Upper lobe of left lung (tissue), 6 donors: ENCODE results near the gene ZNFX1. TPM values are rescaled to one million over a fixed set of nuclear protein-coding genes. Genes with fewer than 3 reads are reported as not detected.

Source experiments
- ATAC-seq, 2 donors: fragments of 200-7000 bp; cut with Tn5 transposase; one replicate each; pipeline ENCODE4 v1.9.1; 2022; ENCODE audit warnings: mild to moderate bottlenecking in 2 of 2, moderate library complexity in 2 of 2; ENCODE audit not compliant: low FRiP score in 2 of 2
- DNase-seq, 2 donors: peaks; one replicate each; pipeline ENCODE4 v3.0.0-alpha.2; 2019 to 2020
- H3K27ac ChIP-seq, 4 donors: fragments of 200-600 bp; sonication (generic); one replicate each; pipeline ENCODE4 v1.5.1; 2016 to 2019
- H3K27me3 ChIP-seq, 4 donors: fragments of 200-600 bp; sonication (generic); one replicate each; pipeline ENCODE4 v1.5.1; 2017 to 2019
- H3K36me3 ChIP-seq, 4 donors: fragments of 200-600 bp; sonication (generic); one replicate each; pipeline ENCODE4 v1.5.1; 2016 to 2019
- H3K4me1 ChIP-seq, 4 donors: fragments of 200-600 bp; sonication (generic); one replicate each; pipeline ENCODE4 v1.5.1; 2018 to 2019
- H3K4me3 ChIP-seq, 4 donors: fragments of 200-600 bp; sonication (generic); one replicate each; pipeline ENCODE4 v1.5.1; 2017 to 2019; ENCODE audit warnings: mild to moderate bottlenecking in 2 of 4, moderate library complexity in 1 of 4
- H3K9me3 ChIP-seq, 4 donors: fragments of 200-600 bp; sonication (generic); one replicate each; pipeline ENCODE4 v1.5.1; 2018 to 2019
- EP300 ChIP-seq, 4 donors: sonication (generic); formaldehyde crosslinking; IDR thresholded peaks; one replicate each; pipeline ENCODE4 v1.5.1; 2017; ENCODE audit warnings: antibody characterized with exemption in 4 of 4, control low read depth in 2 of 4
- POLR2A ChIP-seq, 4 donors: fragments of 450-650 bp; IDR thresholded peaks; one replicate each; pipeline ENCODE4 v1.5.1; 2016 to 2017; ENCODE audit warnings: antibody characterized with exemption in 4 of 4, mild to moderate bottlenecking in 2 of 4
- POLR2AphosphoS5 ChIP-seq, 2 donors: sonication (generic); formaldehyde crosslinking; IDR thresholded peaks; one replicate each; pipeline ENCODE4 v1.5.1; 2017; ENCODE audit warnings: antibody characterized with exemption in 2 of 2
- WGBS, 2 donors: methylation state at CpG; one replicate each; pipeline ENCODE4 v1.1.5; 2017 to 2018; 5-methylcytosine and 5-hydroxymethylcytosine counted together
- total RNA-seq, 6 donors: library from RNA; depleted of rRNA in 4 of 6; stranded (reverse); fragments of >200 nt in 4 of 6; gene quantifications; one replicate each; pipeline versions ENCODE4 v1.1.0 to v1.2.1, GENCODE V29; 2016 to 2021
- TF ChIP-seq, protein P1 (sequence below), 6 experiments: fragments of 450-650 bp in 4 of 6; fragments of 200-600 bp in 2 of 6; sonication (generic) in 2 of 6; IDR thresholded peaks; one replicate each; pipeline ENCODE4 v1.5.1; 2016 to 2019; ENCODE audit warnings: antibody characterized with exemption in 6 of 6
- donor health status: DM: no; HTN: no; CAD: no; lungs with moderate emphysema.
- donor health status: DM: no; HTN: yes; CAD: no; lungs with severe emphysema.

The ZNFX1 gene
- total RNA-seq, 6 donors from 2014 or later: 39.3 to 64.6 (median 42.4) TPM

DNA sequence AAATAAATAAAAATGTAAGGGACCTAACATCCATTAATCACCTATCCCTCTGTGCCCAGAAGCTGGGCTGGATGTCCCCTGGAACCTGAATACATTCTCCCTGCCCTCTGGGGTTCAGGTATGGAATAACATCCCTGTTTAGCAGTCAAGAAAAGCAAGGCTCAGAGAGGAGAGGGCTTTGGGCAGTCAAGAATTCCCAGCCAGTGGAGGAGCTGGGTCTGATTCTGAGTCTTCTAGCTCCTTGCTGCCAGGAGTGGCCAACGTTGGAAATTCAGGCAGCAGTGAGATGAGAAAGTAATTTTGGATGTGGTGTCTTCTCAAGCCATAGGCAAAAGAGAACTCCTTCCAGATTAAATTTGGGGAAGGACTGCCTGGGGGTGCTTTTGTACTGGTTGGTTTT lies 42.6 kb upstream of the ZNFX1 start:
- no peak overlapping the region for H3K4me3 ChIP-seq
- DNase-seq (no peak), ATAC-seq (no peak)
- no peak overlapping the region for H3K27ac ChIP-seq
- WGBS, 2 donors: 0% methylated on average over 1 of the region's 1 CpG
- no peak for TF ChIP-seq POLR2AphosphoS5 (IDR thresholded peaks at IDR 0.05)
- TF ChIP-seq EP300 (IDR thresholded peaks at IDR 0.05): no peak
- TF ChIP-seq, protein P1, sequence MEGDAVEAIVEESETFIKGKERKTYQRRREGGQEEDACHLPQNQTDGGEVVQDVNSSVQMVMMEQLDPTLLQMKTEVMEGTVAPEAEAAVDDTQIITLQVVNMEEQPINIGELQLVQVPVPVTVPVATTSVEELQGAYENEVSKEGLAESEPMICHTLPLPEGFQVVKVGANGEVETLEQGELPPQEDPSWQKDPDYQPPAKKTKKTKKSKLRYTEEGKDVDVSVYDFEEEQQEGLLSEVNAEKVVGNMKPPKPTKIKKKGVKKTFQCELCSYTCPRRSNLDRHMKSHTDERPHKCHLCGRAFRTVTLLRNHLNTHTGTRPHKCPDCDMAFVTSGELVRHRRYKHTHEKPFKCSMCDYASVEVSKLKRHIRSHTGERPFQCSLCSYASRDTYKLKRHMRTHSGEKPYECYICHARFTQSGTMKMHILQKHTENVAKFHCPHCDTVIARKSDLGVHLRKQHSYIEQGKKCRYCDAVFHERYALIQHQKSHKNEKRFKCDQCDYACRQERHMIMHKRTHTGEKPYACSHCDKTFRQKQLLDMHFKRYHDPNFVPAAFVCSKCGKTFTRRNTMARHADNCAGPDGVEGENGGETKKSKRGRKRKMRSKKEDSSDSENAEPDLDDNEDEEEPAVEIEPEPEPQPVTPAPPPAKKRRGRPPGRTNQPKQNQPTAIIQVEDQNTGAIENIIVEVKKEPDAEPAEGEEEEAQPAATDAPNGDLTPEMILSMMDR (IDR thresholded peaks at IDR 0.05): peak in 1 of 6 experiments; percentile 28
- no peak for TF ChIP-seq POLR2A (IDR thresholded peaks at IDR 0.05)
- no peaks in the 10 kb centered on the region for H3K9me3 ChIP-seq
- no peaks in the 10 kb centered on the region for H3K36me3 ChIP-seq
- H3K27me3 ChIP-seq: peaks cover 0 to 27% (median 17%) of the 10 kb centered on the region in 4 donors
- peaks cover 16 to 28% (median 24%) of the 10 kb centered on the region in 4 donors for H3K4me1 ChIP-seq

DNA sequence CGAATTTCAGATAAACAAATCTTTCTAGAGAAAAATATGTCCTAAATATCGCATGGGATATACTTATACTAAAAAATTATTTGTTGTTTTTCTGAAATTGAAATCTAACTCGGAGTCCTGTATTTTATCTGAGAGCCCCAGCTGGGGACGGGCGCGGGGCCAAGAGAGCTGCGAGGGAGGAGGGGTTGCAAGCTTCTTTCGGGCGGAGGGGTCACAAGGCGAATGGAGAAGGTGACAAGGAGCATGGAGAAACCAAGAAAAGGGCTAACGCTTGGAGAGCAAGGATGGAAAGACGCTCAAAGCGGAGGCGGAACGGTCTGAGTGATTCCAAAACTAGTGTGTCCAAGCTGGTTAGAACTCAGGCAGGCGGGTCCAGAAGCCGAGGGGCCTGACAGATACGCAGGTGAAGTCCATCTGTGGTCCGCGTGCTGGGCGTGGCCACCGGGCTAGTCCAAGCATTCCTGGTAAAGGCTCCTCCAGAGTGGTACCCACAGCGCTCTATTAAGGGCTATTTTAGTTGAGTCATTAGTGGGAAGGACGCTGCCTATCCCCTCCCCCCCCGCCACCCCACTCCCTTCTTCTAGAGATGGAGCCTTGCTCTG lies 41.5 kb upstream of the ZNFX1 start:
- H3K4me3 ChIP-seq: peak overlapping the region in 3 of 4 donors; percentile 24 to 44 (median 37)

DNA sequence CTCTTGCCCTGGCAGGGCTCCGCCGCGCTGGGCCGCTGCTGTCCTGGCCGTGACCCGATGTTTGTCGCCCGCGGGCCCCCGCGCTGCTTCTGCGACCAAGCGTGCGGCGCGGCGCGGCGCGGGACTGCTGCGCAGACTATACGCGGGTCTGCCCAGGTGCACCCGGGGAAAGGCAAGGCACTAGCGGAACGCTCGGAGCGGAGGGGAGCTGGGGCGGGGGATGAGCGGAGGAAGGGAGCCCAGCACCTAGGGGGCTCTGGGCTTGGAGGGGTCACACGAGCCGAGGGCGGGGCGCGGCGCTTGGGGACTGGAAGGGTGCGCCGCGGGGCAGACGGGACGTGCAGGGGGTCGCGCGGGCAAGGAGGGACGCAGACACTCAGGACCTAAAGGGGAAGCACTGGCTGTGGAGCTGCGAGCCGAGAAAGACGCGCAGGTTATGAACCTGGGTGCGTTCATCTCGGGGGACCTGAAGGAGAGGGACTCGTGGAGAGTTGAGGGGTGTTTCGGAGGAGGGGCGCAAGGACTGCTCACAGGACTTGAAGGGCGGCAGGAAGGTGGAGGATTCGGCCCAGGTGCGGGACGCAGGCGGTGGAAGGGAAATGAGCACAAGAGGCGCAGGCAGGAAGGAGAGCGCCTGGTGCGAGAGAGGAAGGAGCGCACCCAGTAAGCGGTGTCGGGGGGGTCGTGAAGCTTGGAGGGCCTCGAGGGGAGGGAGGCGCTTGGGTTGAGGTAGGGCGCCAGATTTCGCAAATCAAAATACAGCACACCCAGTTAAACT lies 40.8 kb upstream of the ZNFX1 start:
- H3K27me3 ChIP-seq: peaks cover 0 to 27% (median 17%) of the 10 kb centered on the region in 4 donors
- no peaks in the 10 kb centered on the region for H3K36me3 ChIP-seq
- peak overlapping the region in 3 of 4 donors; percentile 24 to 44 (median 37) for H3K4me3 ChIP-seq
- H3K9me3 ChIP-seq: no peaks in the 10 kb centered on the region
- peak overlapping the region in 1 of 4 donors; percentile 1 for H3K27ac ChIP-seq
- peak in 1 of 2 donors; percentile 87 for DNase-seq
- peak in 1 of 2 donors; percentile 38 for ATAC-seq
- peaks cover 16 to 24% (median 18%) of the 10 kb centered on the region in 4 donors for H3K4me1 ChIP-seq
- TF ChIP-seq POLR2AphosphoS5 (IDR thresholded peaks at IDR 0.05): no peak
- TF ChIP-seq POLR2A (IDR thresholded peaks at IDR 0.05): no peak
- TF ChIP-seq EP300 (IDR thresholded peaks at IDR 0.05): no peak
- TF ChIP-seq, protein P1 (IDR thresholded peaks at IDR 0.05): no peak
- WGBS, 2 donors: 2 to 4% methylated on average over 63 to 70 of the region's 70 CpGs

More for the DNA sequence above, 41.5 kb upstream of the ZNFX1 start:
- no peaks in the 10 kb centered on the region for H3K36me3 ChIP-seq
- H3K27me3 ChIP-seq: peaks cover 0 to 27% (median 17%) of the 10 kb centered on the region in 4 donors
- H3K27ac ChIP-seq: no peak overlapping the region
- no peaks in the 10 kb centered on the region for H3K9me3 ChIP-seq
- TF ChIP-seq, protein P1 (IDR thresholded peaks at IDR 0.05): no peak
- TF ChIP-seq EP300 (IDR thresholded peaks at IDR 0.05) (no peak), POLR2AphosphoS5 (IDR thresholded peaks at IDR 0.05) (no peak), POLR2A (IDR thresholded peaks at IDR 0.05) (no peak)
- DNase-seq (peak in 1 of 2 donors; percentile 60), ATAC-seq (no peak)
- 12 to 25% methylated on average over 18 to 25 of the region's 25 CpGs for WGBS, 2 donors
- H3K4me1 ChIP-seq: peaks cover 16 to 28% (median 23%) of the 10 kb centered on the region in 4 donors

DNA sequence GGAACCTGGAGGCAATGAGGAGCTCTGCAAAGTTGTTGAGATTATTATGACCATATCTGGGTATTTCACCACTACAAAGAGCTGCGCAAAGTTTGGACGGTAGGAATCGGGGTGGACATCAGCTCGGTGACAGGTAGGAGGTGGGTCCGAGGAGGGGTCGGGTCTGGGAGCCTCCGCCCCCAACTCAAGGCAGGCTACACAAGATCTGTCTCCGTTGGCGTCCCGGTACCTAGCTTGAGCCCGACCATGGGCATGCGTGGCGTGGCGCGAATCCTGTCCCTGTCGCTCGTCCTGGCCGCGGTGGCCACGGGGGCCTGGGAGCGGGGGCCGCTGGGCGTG lies 40.2 kb upstream of the ZNFX1 start:
- WGBS, 2 donors: 8 to 9% methylated on average over 13 to 21 of the region's 23 CpGs
- TF ChIP-seq POLR2AphosphoS5 (IDR thresholded peaks at IDR 0.05) (no peak), POLR2A (IDR thresholded peaks at IDR 0.05) (no peak), EP300 (IDR thresholded peaks at IDR 0.05) (no peak)
- TF ChIP-seq, protein P1 (IDR thresholded peaks at IDR 0.05): no peak
- Histone ChIP-seq H3K9me3 (no peaks in the 10 kb centered on the region), H3K27ac (no peak overlapping the region), H3K4me3 (peak overlapping the region in 3 of 4 donors; percentile 24 to 44 (median 37)), H3K36me3 (no peaks in the 10 kb centered on the region), H3K4me1 (peaks cover 16 to 19% (median 16%) of the 10 kb centered on the region in 4 donors), H3K27me3 (peaks cover 0 to 27% (median 17%) of the 10 kb centered on the region in 4 donors)
- no peak for DNase-seq
- ATAC-seq: no peak
